Subcutaneous adipose tissue (tissue), 4 donors: ENCODE results near the gene SIGLEC1. TPM values are rescaled to one million over a fixed set of nuclear protein-coding genes. Genes with fewer than 3 reads are reported as not detected.

Source experiments
- CTCF ChIP-seq: fragments of 450-650 bp; IDR thresholded peaks from one replicate; pipeline ENCODE4 v1.5.1; 2016; ENCODE audit warnings: low read depth, mild to moderate bottlenecking, control low read depth, antibody characterized with exemption, moderate library complexity
- total RNA-seq, 4 donors: library from RNA; depleted of rRNA; stranded (reverse); fragments of >200 nt; gene quantifications; one replicate each; pipeline ENCODE4 v1.1.0, GENCODE V29; 2016

SIGLEC1 gene
- total RNA-seq, 4 donors from 2014 or later: 33.2 to 47.8 (median 37.5) TPM

DNA sequence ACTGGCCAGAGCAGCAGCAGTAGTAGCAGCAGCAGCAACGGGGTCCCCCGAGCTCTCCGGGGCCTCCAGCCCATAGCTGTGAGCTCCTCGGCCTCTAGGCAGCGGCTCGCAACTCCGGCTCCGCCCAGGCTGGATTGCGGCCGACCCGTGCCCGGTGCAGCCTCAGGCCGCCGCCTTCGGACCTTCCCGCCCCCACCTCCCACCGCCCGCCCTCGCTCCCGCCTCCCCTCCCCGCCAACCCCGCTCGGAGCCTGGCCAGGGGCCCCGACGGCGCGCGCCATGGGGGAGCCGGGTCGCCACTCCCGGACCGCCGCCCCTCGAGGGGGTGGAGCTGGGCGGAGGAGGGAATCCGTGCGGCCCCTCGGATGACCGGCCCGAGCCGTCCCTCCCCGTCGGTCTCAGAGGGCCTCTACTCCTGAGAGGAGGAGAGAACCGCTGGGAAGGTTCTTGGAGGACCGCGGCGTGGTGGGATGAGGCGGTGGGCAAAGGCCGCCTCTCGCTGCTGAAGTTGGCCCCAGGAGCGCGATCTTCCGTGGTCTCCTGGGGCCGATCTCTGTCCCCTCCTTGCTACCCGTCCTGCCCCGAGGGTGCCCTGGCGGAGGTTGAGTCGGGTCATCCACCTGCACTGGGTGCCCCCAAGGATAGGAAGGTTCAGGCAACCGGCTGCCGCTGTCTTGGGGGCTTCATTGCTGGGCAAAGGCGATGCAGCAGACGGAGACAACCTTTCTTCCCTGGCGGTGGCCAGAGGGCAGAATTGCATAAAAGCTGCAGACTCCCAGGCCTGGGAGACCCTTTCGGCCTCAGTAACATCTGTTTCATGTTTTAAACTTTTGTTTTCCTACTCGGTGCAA, 30.2 kb downstream of the SIGLEC1 start, which contains the start of gene ADAM33:
Gene ADAM33 (minus strand): TSS at position 80 of the 851 bp plus-strand sequence. CDS start 6 bp downstream, at position 74.
- TF ChIP-seq CTCF: no peak

DNA sequence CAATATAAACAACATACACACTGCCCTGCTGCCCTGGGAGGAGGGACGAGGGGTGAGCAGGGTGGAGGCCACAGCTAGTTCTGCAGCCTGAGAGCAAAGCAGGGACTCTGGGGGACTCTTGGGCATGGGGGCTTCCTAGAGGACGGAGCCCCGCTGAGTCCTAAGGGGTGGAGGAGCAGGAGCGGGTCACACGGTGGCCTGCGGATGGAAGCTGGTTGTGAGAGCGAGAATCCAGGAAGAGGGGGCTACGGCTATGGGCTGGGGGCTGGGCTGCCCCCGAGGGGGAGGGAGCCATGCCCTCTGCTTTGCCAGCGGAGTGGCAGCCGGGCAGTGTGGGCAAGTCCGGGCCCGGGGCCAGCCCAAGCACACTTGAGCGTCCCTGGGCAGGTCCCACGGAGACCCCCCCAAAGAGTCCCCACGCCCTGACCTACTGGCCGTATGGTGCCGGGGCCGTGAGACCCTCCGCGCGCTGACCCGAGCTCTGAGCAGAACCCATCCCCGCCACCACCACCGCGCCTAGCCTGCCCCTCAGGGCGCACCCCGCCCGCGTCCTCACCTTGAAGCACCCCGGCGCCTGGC, 31.0 kb downstream of the SIGLEC1 start:
- no peak for TF ChIP-seq CTCF

DNA sequence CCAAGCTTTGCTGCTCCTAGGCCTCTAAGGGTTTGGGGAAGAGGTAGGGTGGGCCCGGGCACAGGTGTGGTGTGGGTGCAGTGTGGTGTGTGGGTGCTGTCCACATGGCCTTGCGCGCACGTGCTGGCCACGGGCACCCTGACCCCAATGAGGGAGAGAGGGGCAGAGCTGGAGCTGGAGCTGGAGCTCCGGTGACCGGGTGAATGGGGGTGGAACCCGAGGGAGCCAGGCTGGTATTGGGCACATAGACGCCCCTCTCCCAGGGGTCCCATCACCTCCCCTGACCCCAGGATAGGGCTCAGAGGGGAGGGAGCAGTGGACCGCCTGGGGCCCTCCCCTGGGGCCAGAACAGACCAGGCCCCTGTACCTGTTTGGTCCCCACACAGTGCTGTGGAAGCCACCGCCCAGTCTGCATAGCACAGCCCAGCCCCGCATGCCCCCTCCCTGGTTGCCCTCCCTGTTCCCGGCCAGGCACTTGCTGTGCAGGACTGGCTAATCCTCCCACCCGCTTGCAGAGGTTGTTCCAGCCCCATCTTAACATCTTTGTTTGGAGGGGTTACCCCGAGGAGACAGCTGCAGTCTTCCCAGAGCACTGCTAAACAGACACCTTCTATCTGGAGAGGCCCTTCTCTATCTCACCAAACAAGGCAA, 31.6 kb downstream of the SIGLEC1 start:
- no peak for TF ChIP-seq CTCF

DNA sequence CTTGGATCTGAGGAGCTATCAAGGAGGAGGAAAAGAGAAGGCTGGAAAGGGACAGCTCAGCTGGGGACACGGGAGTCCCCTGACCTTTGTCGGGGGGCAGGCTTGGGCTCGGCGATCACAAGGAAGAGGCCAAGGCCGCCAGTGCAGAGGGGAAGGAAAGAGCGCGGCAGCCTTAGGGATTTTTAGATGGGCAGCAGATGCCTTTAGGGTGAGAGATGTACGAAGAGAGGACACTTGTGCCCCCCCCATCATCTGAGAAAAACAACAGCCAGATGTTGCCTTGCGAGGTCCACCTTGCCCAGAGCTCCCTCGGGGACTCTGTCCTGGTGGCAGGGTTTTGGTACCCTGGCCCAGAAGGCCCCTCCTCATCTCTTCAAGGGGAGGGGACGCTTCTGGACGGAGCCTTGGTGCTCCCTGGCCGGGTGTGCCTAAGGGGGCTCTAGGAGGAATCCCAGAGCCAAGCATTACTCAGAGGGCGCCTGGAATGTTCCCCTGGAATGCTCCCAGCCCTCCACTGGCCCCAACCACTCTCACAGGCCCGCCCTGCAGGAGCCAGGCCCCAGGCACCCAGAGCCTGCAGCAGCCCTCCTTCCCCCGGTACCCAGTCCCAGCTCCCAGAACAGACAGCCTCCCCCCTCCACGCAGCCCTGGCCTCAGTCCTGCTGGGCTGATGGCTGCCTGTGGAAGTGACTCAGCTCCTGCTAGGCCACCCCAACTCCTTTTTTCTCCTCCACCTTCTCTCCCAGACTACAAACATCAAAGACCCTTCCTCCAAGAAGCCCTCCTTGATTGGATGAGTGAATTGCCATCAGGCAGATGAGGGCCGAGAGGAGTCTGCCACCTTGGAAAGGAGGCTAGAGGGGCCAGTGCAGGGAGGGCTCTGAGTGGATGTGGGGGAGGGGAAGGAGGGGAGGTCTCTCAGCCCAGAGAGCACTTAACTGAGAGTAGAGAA, 32.4 kb downstream of the SIGLEC1 start:
- TF ChIP-seq CTCF: no peak

DNA sequence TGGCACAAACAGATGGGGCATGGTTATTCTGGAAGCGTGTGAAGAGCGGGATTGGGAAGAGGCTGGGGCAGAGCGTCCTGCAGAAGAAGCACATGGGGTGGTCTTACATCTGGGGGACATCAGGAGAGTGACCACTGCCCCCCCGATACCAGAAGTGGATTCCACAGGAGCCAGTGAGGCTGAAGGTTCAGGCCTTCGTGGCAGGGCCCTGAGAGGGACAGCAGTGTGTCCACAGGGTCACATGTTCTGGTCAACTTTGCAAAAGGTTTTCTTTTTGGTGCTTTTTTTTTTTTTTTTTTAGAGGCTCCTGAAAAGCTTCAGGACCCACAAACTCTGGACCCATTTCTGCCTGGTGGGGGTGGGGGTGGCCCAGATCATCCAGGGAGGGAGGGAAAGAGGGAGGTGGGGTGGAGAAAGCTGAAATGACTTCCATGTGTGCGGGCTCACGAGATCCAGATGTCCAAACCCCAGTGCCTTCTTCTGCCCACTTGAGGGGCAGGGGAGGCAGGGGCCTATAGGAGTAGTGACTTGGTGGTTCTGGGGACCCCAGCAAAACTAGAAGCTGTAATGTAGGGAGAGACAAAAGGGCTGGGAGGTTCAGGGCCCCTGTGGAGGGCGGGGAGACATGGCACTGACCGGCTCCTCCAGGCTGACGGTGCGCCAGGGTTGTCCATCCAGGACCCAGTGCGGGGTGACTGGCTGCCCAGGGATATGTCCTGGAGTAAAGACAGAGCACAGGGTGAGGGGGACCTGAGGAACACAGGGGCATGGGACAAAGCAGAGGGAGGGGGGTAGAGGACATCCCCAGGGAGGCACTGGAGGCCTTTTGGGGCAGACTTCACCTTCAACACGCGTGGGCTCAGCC, 33.3 kb downstream of the SIGLEC1 start:
- TF ChIP-seq CTCF: no peak

DNA sequence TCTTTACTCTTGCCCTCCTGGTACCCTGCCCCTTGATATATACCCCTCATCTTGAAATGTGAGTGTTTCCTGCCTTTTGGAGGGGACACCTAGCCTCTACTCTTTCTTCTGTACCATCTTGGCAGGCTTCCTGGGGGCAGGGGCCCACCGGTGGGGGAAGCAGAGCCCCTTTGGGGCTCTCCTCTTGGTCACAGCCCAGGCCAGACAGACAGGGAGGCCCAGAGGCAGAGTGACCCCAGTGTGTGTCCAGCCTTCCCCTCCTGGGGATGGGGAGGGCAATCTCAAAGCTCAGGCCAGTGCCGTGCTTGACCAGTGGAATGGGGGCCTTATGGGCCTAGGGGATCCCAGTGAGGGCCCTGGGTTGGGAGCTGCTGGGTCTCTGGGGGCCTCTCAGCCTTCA, 34.2 kb downstream of the SIGLEC1 start:
- TF ChIP-seq CTCF: no peak
